ENCODE measurements around the gene WDR31.
A peak's percentile ranks its signal among the peaks of the same experiment; 100 is the strongest.
"Not testable (repeated sequence)": the region's sequence is repeated elsewhere in the genome, so short reads cannot be mapped to it uniquely, and the experiment has no call there.

WDR31 gene

GRCh38 chr9:113328045-113328782 lies 11.9 kb downstream of the WDR31 start:
- no peak for DNase-seq

GRCh38 chr9:113326230-113326629 lies 13.8 kb downstream of the WDR31 start:
- no peak for DNase-seq

- no peak for DNase-seq
These were observed 17.4 kb downstream of the WDR31 start for GRCh38 chr9:113322671-113323070.

- DNase-seq = no peak
These were observed 20.0 kb downstream of the WDR31 start for GRCh38 chr9:113320051-113320450.

GRCh38 chr9:113319054-113319453 lies 21.0 kb downstream of the WDR31 start:
- no peak for DNase-seq

GRCh38 chr9:113317777-113318176 lies 22.3 kb downstream of the WDR31 start:
- no peak for DNase-seq

GRCh38 chr9:113316030-113316429 lies 24.0 kb downstream of the WDR31 start:
- DNase-seq = no peak

GRCh38 chr9:113315231-113315630 lies 24.8 kb downstream of the WDR31 start:
- no peak for DNase-seq

GRCh38 chr9:113313261-113313660 lies 26.8 kb downstream of the WDR31 start:
- no peak for DNase-seq

- DNase-seq = no peak
These were observed 28.1 kb downstream of the WDR31 start for GRCh38 chr9:113311961-113312360.

- no peak for DNase-seq
These were observed 29.5 kb downstream of the WDR31 start for GRCh38 chr9:113310538-113310937.

- peak; percentile 55 for DNase-seq
These were observed 30.8 kb downstream of the WDR31 start for GRCh38 chr9:113309204-113309813.

GRCh38 chr9:113307396-113307975 lies 32.6 kb downstream of the WDR31 start:
- no peak for DNase-seq

- DNase-seq = no peak
These were observed 33.5 kb downstream of the WDR31 start for GRCh38 chr9:113306566-113306965.

GRCh38 chr9:113302792-113303418 lies 37.2 kb downstream of the WDR31 start, which contains the start of gene RNF183:
RNF183 (minus strand) TSS chr9:113303376; CDS start chr9:113298184, 5,192 bp downstream.
- DNase-seq = no peak

- DNase-seq = no peak
These were observed 38.5 kb downstream of the WDR31 start for GRCh38 chr9:113301548-113301947.

GRCh38 chr9:113299800-113300292 lies 40.2 kb downstream of the WDR31 start:
- DNase-seq = peak; percentile 8

- DNase-seq = no peak
These were observed 40.9 kb downstream of the WDR31 start for GRCh38 chr9:113298924-113299770.

- no peak for DNase-seq
These were observed 41.8 kb downstream of the WDR31 start for GRCh38 chr9:113298311-113298710.

- no peak for DNase-seq
These were observed 43.1 kb downstream of the WDR31 start for GRCh38 chr9:113296796-113297558.

- not testable (repeated sequence) for DNase-seq
These were observed 43.8 kb downstream of the WDR31 start for GRCh38 chr9:113296247-113296646.
